MM.1S (cell line): ENCODE results near the gene CLCF1.

ENCODE experiments used
- DNase-seq: peaks from one replicate; pipeline ENCODE4 v3.0.0-alpha.2; 2015
- H2AFZ ChIP-seq: fragments of 300-600 bp; sonication (generic); 2 replicates; pipeline ENCODE4 v1.6.0; 2016; ENCODE audit warnings: antibody characterized with exemption, low read length
- H3F3A ChIP-seq: fragments of 300-600 bp; sonication (generic); 2 replicates; pipeline ENCODE4 v1.6.1; 2016; ENCODE audit warnings: mild to moderate bottlenecking, antibody characterized with exemption, low read length, moderate library complexity, mixed read lengths; ENCODE audit not compliant: insufficient read depth
- H3K27ac ChIP-seq: fragments of 300-600 bp; sonication (generic); 2 replicates; pipeline ENCODE4 v1.5.1; 2016; ENCODE audit warnings: mild to moderate bottlenecking, low read length
- H3K27me3 ChIP-seq: fragments of 300-600 bp; sonication (generic); replicated peaks from 2 replicates; pipeline ENCODE4 v1.6.0; 2016; ENCODE audit warnings: low read length; ENCODE audit not compliant: insufficient read depth
- H3K36me3 ChIP-seq: fragments of 300-600 bp; sonication (generic); replicated peaks from 2 replicates; pipeline ENCODE4 v1.6.1; 2016; ENCODE audit warnings: mild to moderate bottlenecking, low read length, mixed read lengths; ENCODE audit not compliant: insufficient read depth
- H3K4me1 ChIP-seq: fragments of 300-600 bp; sonication (generic); 2 replicates; pipeline ENCODE4 v1.6.1; 2016; ENCODE audit warnings: low read length, mixed read lengths
- H3K4me2 ChIP-seq: fragments of 300-600 bp; sonication (generic); 2 replicates; pipeline ENCODE4 v1.6.0; 2016; ENCODE audit warnings: low read depth, low read length
- H3K4me3 ChIP-seq: fragments of 300-600 bp; sonication (generic); 2 replicates; pipeline ENCODE4 v1.5.1; 2016; ENCODE audit warnings: low read length, mixed read lengths
- H3K79me2 ChIP-seq: fragments of 300-600 bp; sonication (generic); 2 replicates; pipeline ENCODE4 v1.6.1; 2016; ENCODE audit warnings: mixed run types, low read length, mixed read lengths
- H3K9ac ChIP-seq: fragments of 300-600 bp; sonication (generic); 2 replicates; pipeline ENCODE4 v1.6.1; 2016; ENCODE audit warnings: low read length, mixed read lengths
- H3K9me2 ChIP-seq: fragments of 300-600 bp; sonication (generic); replicated peaks from 2 replicates; pipeline ENCODE4 v1.6.1; 2016; ENCODE audit warnings: mild to moderate bottlenecking, low read length, mixed read lengths; ENCODE audit not compliant: insufficient read depth
- H3K9me3 ChIP-seq: fragments of 300-600 bp; sonication (generic); replicated peaks from 2 replicates; pipeline ENCODE4 v1.6.1; 2016; ENCODE audit warnings: mild to moderate bottlenecking, low read length, mixed read lengths; ENCODE audit not compliant: insufficient read depth
- H4K20me1 ChIP-seq: fragments of 300-600 bp; sonication (generic); 2 replicates; pipeline ENCODE4 v1.6.1; 2016; ENCODE audit warnings: mild to moderate bottlenecking, low read length, moderate library complexity, mixed read lengths; ENCODE audit not compliant: insufficient read depth
- EZH2 ChIP-seq: fragments of 300-600 bp; sonication (generic); optimal IDR thresholded peaks from 2 replicates; pipeline ENCODE3; 2017; ENCODE audit warnings: low read depth, mild to moderate bottlenecking, antibody characterized with exemption, low read length, mixed read lengths
- EZH2phosphoT487 ChIP-seq: fragments of 300-600 bp; sonication (generic); IDR thresholded peaks from 2 replicates; pipeline ENCODE4 v1.6.1; 2018; ENCODE audit warnings: antibody characterized with exemption, low read length
- TF ChIP-seq, protein P1 (sequence below): fragments of 300-600 bp; sonication (generic); IDR thresholded peaks from 2 replicates; pipeline ENCODE4 v1.5.1; 2016; ENCODE audit warnings: antibody characterized with exemption, low read length, mixed read lengths

CLCF1 gene

DNA sequence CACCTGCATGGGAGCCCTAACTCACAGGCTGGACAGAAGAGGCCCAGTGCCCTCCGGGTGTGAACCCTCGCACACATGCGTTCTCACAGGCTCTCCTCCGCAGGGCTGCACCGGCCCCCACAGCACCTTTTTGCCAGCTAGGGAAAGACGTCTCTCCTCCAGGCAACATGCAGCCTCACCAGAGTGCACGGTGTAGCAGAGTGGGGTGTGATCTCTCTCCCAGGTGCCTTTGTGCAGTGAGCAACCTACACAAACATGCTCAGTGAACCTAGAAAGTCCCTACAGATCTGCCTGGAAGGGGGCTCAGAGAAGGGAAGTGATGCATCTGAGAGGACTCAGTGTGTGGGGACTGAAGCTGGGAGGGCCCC is 38.4 kb upstream of the CLCF1 start:
- Histone ChIP-seq H3K4me3 (no peak overlapping the region), H2AFZ (no peak overlapping the region), H3K9me3 (no peaks in the 10 kb centered on the region), H3K27ac (no peak overlapping the region), H3K79me2 (no peaks in the 10 kb centered on the region), H3K4me1 (peaks cover 19% of the 10 kb centered on the region), H3F3A (no peaks in the 10 kb centered on the region; the same call in 1 of the 2 replicates), H4K20me1 (no peaks in the 10 kb centered on the region), H3K27me3 (peaks cover 6% of the 10 kb centered on the region; the same call in 1 of the 2 replicates), H3K4me2 (no peak overlapping the region), H3K9me2 (no peaks in the 10 kb centered on the region), H3K9ac (no peak overlapping the region), H3K36me3 (no peaks in the 10 kb centered on the region)
- DNase-seq, result no peak
- TF ChIP-seq EZH2, result no peak
- no peak for TF ChIP-seq EZH2phosphoT487
- TF ChIP-seq, protein P1, sequence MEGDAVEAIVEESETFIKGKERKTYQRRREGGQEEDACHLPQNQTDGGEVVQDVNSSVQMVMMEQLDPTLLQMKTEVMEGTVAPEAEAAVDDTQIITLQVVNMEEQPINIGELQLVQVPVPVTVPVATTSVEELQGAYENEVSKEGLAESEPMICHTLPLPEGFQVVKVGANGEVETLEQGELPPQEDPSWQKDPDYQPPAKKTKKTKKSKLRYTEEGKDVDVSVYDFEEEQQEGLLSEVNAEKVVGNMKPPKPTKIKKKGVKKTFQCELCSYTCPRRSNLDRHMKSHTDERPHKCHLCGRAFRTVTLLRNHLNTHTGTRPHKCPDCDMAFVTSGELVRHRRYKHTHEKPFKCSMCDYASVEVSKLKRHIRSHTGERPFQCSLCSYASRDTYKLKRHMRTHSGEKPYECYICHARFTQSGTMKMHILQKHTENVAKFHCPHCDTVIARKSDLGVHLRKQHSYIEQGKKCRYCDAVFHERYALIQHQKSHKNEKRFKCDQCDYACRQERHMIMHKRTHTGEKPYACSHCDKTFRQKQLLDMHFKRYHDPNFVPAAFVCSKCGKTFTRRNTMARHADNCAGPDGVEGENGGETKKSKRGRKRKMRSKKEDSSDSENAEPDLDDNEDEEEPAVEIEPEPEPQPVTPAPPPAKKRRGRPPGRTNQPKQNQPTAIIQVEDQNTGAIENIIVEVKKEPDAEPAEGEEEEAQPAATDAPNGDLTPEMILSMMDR, result no peak

DNA sequence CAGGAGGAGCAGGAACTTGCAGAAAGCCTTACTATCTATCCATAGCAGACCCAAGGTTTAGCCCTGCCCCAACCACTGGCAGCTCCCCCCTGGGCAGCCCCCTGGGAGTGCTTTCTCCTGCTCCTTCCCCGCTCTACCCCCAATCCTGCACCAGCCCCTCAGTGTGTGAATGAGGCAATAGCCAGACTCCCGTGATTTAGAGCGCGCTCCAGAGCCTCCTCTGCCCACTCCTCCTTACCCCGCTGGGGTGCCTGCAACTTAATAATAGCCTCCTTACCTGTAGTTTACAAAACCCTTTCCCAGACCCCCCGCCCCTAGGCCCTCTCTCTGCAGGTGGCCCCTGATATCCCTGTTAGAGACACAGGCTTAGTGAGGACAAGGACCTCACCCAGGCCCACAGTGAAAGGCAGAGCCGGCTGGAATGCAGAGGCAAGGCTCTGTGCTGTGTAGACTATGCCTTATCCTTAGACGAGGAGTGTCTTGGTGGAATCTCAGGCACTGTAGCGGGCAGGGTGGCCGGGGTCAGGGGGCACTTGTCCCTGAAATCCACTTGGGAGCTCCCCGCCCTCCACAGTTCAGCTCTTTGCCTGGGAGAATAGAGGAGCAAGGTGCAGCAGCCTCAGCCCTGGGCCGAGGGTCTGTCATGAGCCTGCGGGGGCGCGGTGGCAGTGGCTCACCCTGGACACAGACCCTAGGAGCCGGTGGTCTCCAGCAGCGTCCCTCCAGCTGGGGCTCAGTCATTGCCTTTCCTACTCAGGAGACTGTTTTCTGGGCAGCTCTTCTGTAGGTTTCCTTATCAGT is 37.8 kb upstream of the CLCF1 start:
- no peaks in the 10 kb centered on the region for H3K9me2 ChIP-seq
- H3K27me3 ChIP-seq, result peaks cover 6% of the 10 kb centered on the region; the same call in 1 of the 2 replicates
- H3K4me1 ChIP-seq, result peaks cover 19% of the 10 kb centered on the region
- no peaks in the 10 kb centered on the region for H3K36me3 ChIP-seq
- TF ChIP-seq EZH2 (no peak), EZH2phosphoT487 (no peak)
- TF ChIP-seq, protein P1, result no peak
- H3K9ac ChIP-seq, result no peak overlapping the region
- no peaks in the 10 kb centered on the region for H3K79me2 ChIP-seq
- H3K9me3 ChIP-seq, result no peaks in the 10 kb centered on the region
- H3K4me3 ChIP-seq, result no peak overlapping the region
- no peaks in the 10 kb centered on the region; the same call in 1 of the 2 replicates for H3F3A ChIP-seq
- H3K4me2 ChIP-seq, result no peak overlapping the region
- H3K27ac ChIP-seq, result no peak overlapping the region
- no peak for DNase-seq
- no peaks in the 10 kb centered on the region for H4K20me1 ChIP-seq
- no peak overlapping the region for H2AFZ ChIP-seq

DNA sequence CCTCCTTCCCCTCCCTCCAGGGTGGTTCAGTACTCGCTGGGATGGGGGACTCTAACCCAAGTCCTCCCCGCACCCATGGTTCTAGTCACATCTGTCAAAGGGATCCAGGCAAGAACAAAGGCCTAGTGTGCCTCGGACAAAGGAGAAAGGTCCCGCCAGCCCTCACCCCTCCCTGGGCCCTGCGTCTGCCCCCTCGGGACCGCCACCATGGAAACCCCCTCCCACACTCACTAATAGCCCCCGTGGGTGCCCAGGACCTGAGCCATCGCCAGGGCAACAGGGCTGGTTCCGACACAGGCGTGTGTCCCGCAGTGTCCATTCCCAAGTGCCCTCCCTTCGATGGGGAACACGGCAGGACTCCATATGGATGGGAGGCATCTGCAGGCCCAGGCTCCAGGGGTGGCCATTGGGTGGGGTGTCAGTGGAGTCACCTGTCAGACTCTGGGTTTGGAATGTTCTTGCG is 37.0 kb upstream of the CLCF1 start:
- no peaks in the 10 kb centered on the region for H3K79me2 ChIP-seq
- H2AFZ ChIP-seq, result no peak overlapping the region
- TF ChIP-seq EZH2 (no peak), EZH2phosphoT487 (no peak)
- TF ChIP-seq, protein P1, result no peak
- H3K4me2 ChIP-seq, result no peak overlapping the region
- H3K4me1 ChIP-seq, result peaks cover 19% of the 10 kb centered on the region
- H3K36me3 ChIP-seq, result no peaks in the 10 kb centered on the region
- no peak overlapping the region for H3K4me3 ChIP-seq
- H3K27me3 ChIP-seq, result peaks cover 6% of the 10 kb centered on the region; the same call in 1 of the 2 replicates
- no peaks in the 10 kb centered on the region for H3K9me3 ChIP-seq
- no peaks in the 10 kb centered on the region; the same call in 1 of the 2 replicates for H3F3A ChIP-seq
- no peak overlapping the region for H3K27ac ChIP-seq
- H3K9ac ChIP-seq, result no peak overlapping the region
- DNase-seq, result no peak
- no peaks in the 10 kb centered on the region for H3K9me2 ChIP-seq
- H4K20me1 ChIP-seq, result no peaks in the 10 kb centered on the region
